Ectodermal cell (in vitro differentiated cells): ENCODE measurements around the gene B4GALT1.
"Not testable (repeated sequence)": the region's sequence is repeated elsewhere in the genome, so short reads cannot be mapped to it uniquely, and the experiment has no call there.

Experiments
- H3K27ac ChIP-seq: 2 replicates; pipeline ENCODE4 v1.7.0; 2013; ENCODE audit warnings: mild to moderate bottlenecking, low read depth, low read length; ENCODE audit not compliant: insufficient read depth, poor library complexity, severe bottlenecking
- H3K27me3 ChIP-seq: 2 replicates; pipeline ENCODE4 v1.7.0; 2013; ENCODE audit warnings: mild to moderate bottlenecking, low read length; ENCODE audit not compliant: insufficient read depth, control insufficient read depth, poor library complexity, severe bottlenecking
- H3K36me3 ChIP-seq: one replicate; pipeline ENCODE4 v1.7.0; 2013; ENCODE audit warnings: low read length; ENCODE audit not compliant: control insufficient read depth, insufficient read depth
- H3K4me1 ChIP-seq: one replicate; pipeline ENCODE4 v1.7.0; 2013; ENCODE audit warnings: low read length; ENCODE audit not compliant: control insufficient read depth, insufficient read depth
- H3K4me3 ChIP-seq: 2 replicates; pipeline ENCODE4 v1.7.0; 2013; ENCODE audit warnings: low read depth, low read length, control low read depth; ENCODE audit not compliant: insufficient read depth
- H3K9me3 ChIP-seq: 2 replicates; pipeline ENCODE4 v1.7.0; 2013; ENCODE audit warnings: mild to moderate bottlenecking, low read length, moderate library complexity; ENCODE audit not compliant: control insufficient read depth
- WGBS, 2 experiments: methylation state at CpG; one replicate each; pipeline ENCODE4 v1.1.7; 2013; ENCODE audit warnings: missing lambda C conversion rate in 2 of 2; 5-methylcytosine and 5-hydroxymethylcytosine counted together

The B4GALT1 gene

DNA sequence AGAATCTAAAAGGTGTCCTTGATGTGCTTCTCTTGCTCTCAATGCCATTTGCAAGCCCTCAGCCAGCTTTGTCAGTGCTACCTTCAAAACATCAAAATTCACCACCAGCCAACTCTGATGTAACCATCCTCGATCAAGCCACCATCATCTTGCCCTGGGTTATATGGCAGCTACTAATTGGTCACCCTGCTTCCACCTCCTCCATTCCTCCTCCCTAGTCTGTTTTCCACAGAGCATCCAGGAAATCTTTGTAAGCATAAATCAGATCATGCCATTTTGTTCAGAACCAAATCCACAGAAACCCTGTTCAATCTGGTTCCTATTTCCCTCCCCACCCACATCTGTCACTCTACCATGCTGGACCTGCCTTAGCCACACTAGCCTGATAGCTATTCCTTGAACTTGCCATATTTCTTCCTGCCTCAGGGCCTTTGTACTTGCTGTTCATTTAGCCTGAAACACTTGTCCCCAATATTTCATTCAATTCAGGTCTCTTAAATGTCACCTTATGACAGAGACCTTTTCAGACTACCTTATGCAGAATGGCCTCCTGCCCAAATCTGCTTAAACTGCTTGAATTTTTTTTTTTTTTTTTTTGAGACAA is 1.9 kb upstream of the B4GALT1 start:
- H3K4me1 ChIP-seq: peaks cover 10% of the 10 kb centered on the region
- no peak overlapping the region for H3K4me3 ChIP-seq
- H3K27ac ChIP-seq: no peak overlapping the region
- WGBS, 2 experiments: 93 to 100% methylated on average over 1 of the region's 1 CpG
- H3K9me3 ChIP-seq: no peaks in the 10 kb centered on the region
- H3K36me3 ChIP-seq: no peaks in the 10 kb centered on the region
- H3K27me3 ChIP-seq: peaks cover 34% of the 10 kb centered on the region

DNA sequence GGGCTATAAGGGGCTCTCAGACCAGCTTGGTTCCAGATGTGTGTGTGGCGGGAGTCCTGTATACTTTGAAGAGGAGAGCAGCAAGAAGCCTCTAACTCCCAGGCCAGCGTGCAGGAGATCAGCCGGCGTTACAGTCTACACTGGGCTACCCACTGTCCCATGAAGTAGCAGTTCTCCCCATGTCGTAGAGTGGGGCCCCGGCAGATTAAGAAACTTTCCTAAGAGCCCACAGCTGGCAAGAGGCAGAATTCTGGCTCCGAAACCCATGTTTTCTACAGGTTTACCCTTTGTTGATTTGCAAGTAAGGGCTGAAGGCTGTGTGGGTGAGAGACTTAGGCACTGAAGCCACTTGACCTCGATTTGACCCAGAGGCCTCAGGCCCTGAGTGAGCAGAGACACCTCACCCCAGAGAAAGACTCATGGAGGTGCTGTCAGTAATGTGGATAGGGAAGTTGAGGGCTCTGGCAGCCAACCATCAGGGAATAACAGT is 881 bp upstream of the B4GALT1 start:
- Histone ChIP-seq H3K9me3 (no peaks in the 10 kb centered on the region), H3K4me3 (peak overlapping the region; percentile 74), H3K4me1 (peaks cover 10% of the 10 kb centered on the region), H3K27me3 (peaks cover 35% of the 10 kb centered on the region), H3K27ac (no peak overlapping the region), H3K36me3 (no peaks in the 10 kb centered on the region)
- 81 to 85% methylated on average over 8 of the region's 8 CpGs for WGBS, 2 experiments

- Histone ChIP-seq H3K27me3 (peaks cover 35% of the 10 kb centered on the region), H3K36me3 (no peaks in the 10 kb centered on the region), H3K9me3 (no peaks in the 10 kb centered on the region), H3K27ac (no peak overlapping the region), H3K4me1 (peaks cover 13% of the 10 kb centered on the region), H3K4me3 (peak overlapping the region; percentile 74)
- WGBS, 2 experiments: 4 to 5% methylated on average over 51 of the region's 51 CpGs
Measured at GRCh38 chr9:33166231-33167083, 679 bp downstream of the B4GALT1 start.

- no peaks in the 10 kb centered on the region for H3K36me3 ChIP-seq
- no peaks in the 10 kb centered on the region for H3K9me3 ChIP-seq
- no peak overlapping the region for H3K27ac ChIP-seq
- peaks cover 35% of the 10 kb centered on the region for H3K27me3 ChIP-seq
- H3K4me3 ChIP-seq: peak overlapping the region; percentile 74
- 78 to 83% methylated on average over 10 of the region's 10 CpGs for WGBS, 2 experiments
- peaks cover 21% of the 10 kb centered on the region for H3K4me1 ChIP-seq
Measured at GRCh38 chr9:33165263-33166151, 1.6 kb downstream of the B4GALT1 start.

DNA sequence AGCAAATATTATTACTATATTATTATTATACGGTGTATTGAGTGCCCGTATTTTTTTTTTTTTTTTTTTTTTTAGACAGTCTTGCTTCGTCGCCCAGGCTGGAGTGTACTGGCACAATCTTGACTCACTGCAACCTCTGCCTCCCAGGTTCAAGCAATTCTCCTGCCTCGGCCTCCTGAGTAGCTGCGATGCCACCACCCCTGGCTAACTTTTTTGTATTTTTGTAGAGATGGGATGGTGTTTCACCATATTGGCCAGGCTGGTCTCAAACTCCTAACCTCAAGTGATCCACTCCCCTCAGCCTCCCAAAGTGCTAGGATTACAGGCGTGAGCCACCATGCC is 2.2 kb downstream of the B4GALT1 start:
- Histone ChIP-seq H3K27me3 (peaks cover 35% of the 10 kb centered on the region), H3K4me1 (peaks cover 22% of the 10 kb centered on the region)
- H3K4me3 ChIP-seq, H3K36me3 ChIP-seq, H3K9me3 ChIP-seq, H3K27ac ChIP-seq: not testable (repeated sequence)
- 95 to 98% methylated on average over 6 to 7 of the region's 7 CpGs for WGBS, 2 experiments

DNA sequence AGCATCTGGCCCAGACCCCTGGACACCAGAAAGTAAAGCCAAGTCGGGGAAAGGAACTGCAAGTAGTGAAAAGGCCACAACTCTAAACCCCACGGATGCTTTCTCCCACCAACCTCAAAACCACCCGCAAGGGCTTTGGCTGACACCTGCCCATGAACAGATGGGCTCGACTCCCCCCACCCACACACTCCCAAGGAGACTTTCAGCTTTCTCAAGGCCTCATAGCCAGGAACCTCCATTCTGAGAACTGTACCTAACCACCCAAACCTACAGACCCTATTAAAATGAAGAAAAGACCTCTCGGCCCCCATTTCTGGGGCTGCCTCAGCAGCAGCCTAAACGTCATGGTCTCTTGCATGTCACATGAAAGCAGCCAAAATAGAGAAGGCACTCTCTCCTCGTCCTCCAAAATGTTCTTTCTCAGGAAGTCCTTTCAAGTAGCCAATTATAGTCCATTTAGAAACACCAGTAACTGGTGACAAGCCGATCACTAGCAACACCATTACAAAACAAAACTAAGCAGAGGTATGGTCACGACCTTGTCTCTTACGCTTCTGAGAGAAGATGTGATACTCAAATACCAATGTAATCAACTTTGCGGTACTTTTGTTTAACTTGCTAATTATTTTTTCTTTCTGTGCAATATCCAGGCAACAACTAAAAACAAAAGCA is 2.9 kb downstream of the B4GALT1 start:
- Histone ChIP-seq H3K4me3 (no peak overlapping the region), H3K27me3 (peaks cover 35% of the 10 kb centered on the region), H3K36me3 (no peaks in the 10 kb centered on the region), H3K4me1 (peaks cover 28% of the 10 kb centered on the region), H3K9me3 (no peaks in the 10 kb centered on the region), H3K27ac (no peak overlapping the region)
- WGBS, 2 experiments: 91 to 93% methylated on average over 11 of the region's 11 CpGs

- Histone ChIP-seq H3K9me3 (no peaks in the 10 kb centered on the region), H3K4me1 (peaks cover 35% of the 10 kb centered on the region), H3K27ac (no peak overlapping the region), H3K36me3 (no peaks in the 10 kb centered on the region), H3K4me3 (no peak overlapping the region), H3K27me3 (peaks cover 29% of the 10 kb centered on the region)
- 91% methylated on average over 8 of the region's 8 CpGs for WGBS, 2 experiments
Measured at GRCh38 chr9:33163433-33164137, 3.6 kb downstream of the B4GALT1 start.

DNA sequence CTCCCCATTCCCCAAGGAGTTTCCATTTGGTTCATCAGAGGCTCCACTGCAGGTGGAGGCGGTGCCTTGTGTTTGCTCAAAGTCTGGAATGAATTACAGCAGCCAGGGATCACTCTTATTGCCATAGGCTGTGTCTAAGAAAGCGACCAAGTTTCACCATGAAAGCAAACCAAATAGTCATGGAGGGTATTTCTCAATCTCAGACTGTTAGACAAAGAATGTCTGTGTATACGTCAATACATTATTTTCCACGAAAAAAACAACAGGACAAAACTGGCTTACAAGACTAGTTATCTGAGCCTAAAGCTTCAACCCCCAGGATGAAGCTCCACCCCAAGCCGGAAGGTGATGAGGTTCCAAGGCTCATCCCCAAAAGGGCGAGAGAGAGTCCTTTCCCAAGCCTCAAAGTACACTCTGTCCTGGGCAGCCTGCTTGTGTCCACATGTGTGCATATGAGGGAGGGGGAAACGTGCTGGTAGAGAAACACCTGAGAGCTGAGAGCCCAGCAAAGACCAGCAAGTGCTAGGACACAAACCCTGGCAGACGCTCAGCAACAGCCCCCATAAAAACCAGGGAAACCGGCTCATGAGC is 4.3 kb downstream of the B4GALT1 start:
- Histone ChIP-seq H3K9me3 (no peaks in the 10 kb centered on the region), H3K4me3 (no peak overlapping the region), H3K27ac (no peak overlapping the region), H3K27me3 (peaks cover 22% of the 10 kb centered on the region), H3K4me1 (peaks cover 43% of the 10 kb centered on the region), H3K36me3 (no peaks in the 10 kb centered on the region)
- 92 to 96% methylated on average over 9 of the region's 9 CpGs for WGBS, 2 experiments

DNA sequence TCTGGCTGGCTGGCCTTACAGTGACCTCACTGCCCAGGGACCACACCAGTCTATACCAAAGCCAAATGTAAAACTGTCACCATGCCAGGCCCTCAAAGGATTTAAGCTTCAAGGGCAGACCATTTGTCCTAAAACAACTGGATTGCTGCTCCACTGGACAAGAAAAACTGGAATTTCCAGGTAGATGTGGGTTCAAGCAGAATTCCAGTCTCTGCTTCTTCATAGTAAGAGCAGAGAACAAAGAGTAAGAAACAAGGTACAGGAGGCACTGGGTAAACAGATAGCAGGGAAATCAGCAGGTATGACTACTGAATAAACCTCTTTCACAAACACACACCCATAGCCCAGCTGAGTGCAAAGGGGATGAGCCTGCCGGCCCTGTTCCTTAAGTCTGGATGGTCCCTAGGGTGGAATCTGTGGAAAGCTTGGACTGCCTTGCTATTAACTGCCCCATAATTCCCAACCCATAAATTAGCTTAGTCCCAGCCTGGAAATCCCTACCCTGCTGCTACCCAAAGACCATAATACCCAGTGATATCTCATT is 5.5 kb downstream of the B4GALT1 start:
- Histone ChIP-seq H3K4me3 (no peak overlapping the region), H3K36me3 (no peaks in the 10 kb centered on the region), H3K27me3 (peaks cover 14% of the 10 kb centered on the region), H3K4me1 (peaks cover 45% of the 10 kb centered on the region), H3K27ac (no peak overlapping the region), H3K9me3 (no peaks in the 10 kb centered on the region)
- 73 to 97% methylated on average over 1 of the region's 1 CpG for WGBS, 2 experiments
